GM12878 (cell line): Measurements from ENCODE around the gene RASL12. TPM values are rescaled to one million over a fixed set of nuclear protein-coding genes. Genes with fewer than 3 reads are reported as not detected.

Experiments
- ATAC-seq: fragments of 200-7000 bp; cut with Tn5 transposase; 3 replicates; pipeline ENCODE4 v1.9.1; 2020; ENCODE audit warnings: mild to moderate bottlenecking, moderate library complexity
- BruUV-seq: library from RNA; stranded (reverse); fragments of 400-500 nt; replicated peaks from 2 replicates; lab custom pipeline; 2021; lab: Mats Ljungman, UMichigan
- CTCF ChIA-PET: fragments of 300-600 bp; sonication (Branson Sonifier 250); formaldehyde crosslinking; extraction: SDS; loops from one replicate; lab custom pipeline; 2021; ENCODE audit warnings: inconsistent platforms; lab: Yijun Ruan, JAX
- POLR2A ChIA-PET: fragments of 350-600 bp; formaldehyde crosslinking; extraction: SDS; loops from one replicate; lab custom pipeline; 2021; ENCODE audit warnings: inconsistent platforms; lab: Charles Lee
- RAD21 ChIA-PET: fragments of 300-600 bp; sonication (Branson Sonifier 250); formaldehyde crosslinking; loops from one replicate; lab custom pipeline; 2023; ENCODE audit warnings: antibody characterized with exemption; ENCODE audit not compliant: unreplicated experiment; lab: Charles Lee
- SMC1A ChIA-PET: fragments of 300-600 bp; sonication (Branson Sonifier 250); formaldehyde crosslinking; loops from one replicate; lab custom pipeline; 2023; ENCODE audit not compliant: unreplicated experiment, uncharacterized antibody; lab: Charles Lee
- DNase-seq: peaks from one replicate; pipeline ENCODE4 v3.0.0-alpha.2; 2011; ENCODE audit warnings: low read depth, low spot score
- FAIRE-seq: peaks from 3 replicates; lab custom pipeline; 2011; peaks lifted over from hg19 to GRCh38; lab: Jason Lieb, UNC
- H2AFZ ChIP-seq: 2 replicates; pipeline ENCODE4 v1.6.0; 2011; ENCODE audit warnings: low read depth, low read length, control low read depth; ENCODE audit not compliant: control insufficient read depth
- H3K27ac ChIP-seq: 2 replicates; pipeline ENCODE4 v1.5.1; 2011; ENCODE audit warnings: control low read depth; ENCODE audit not compliant: control insufficient read depth, insufficient read depth
- H3K27me3 ChIP-seq, 2 experiments: replicated peaks in 1 of 2; 2 replicates each; pipeline versions ENCODE4 v1.6.0 to v1.6.1; 2011; ENCODE audit warnings: low read length in 1 of 2; ENCODE audit not compliant: control insufficient read depth in 2 of 2, insufficient read depth in 2 of 2
- H3K36me3 ChIP-seq, 2 experiments: 2 replicates each; pipeline ENCODE4 v1.5.1; 2011; ENCODE audit warnings: low read length in 1 of 2; ENCODE audit not compliant: control insufficient read depth in 2 of 2, insufficient read depth in 2 of 2
- H3K4me1 ChIP-seq: 2 replicates; pipeline ENCODE4 v1.6.1; 2011; ENCODE audit warnings: mild to moderate bottlenecking, low read length, moderate library complexity, mixed read lengths; ENCODE audit not compliant: control insufficient read depth, insufficient read depth
- H3K4me2 ChIP-seq: 2 replicates; pipeline ENCODE4 v1.6.0; 2011; ENCODE audit warnings: control low read depth; ENCODE audit not compliant: control insufficient read depth, insufficient read depth
- H3K4me3 ChIP-seq: fragments of 200-600 bp; sonication (generic); 2 replicates; pipeline ENCODE4 v1.5.1; 2016
- H3K79me2 ChIP-seq: 2 replicates; pipeline ENCODE4 v1.6.0; 2011; ENCODE audit warnings: low read length; ENCODE audit not compliant: control insufficient read depth, insufficient read depth
- H3K9ac ChIP-seq: 2 replicates; pipeline ENCODE4 v1.8.0; 2011; ENCODE audit warnings: low read length, control low read depth, mixed read lengths; ENCODE audit not compliant: control insufficient read depth, insufficient read depth
- H3K9me3 ChIP-seq: replicated peaks from 3 replicates; pipeline ENCODE4 v1.5.1; 2011; ENCODE audit warnings: mild to moderate bottlenecking, low read length; ENCODE audit not compliant: control insufficient read depth, insufficient read depth
- H4K20me1 ChIP-seq: 2 replicates; pipeline ENCODE4 v1.6.0; 2011; ENCODE audit not compliant: control insufficient read depth, insufficient read depth
- ATF3 ChIP-seq: IDR thresholded peaks from 2 replicates; pipeline ENCODE4 v1.6.1; 2011; ENCODE audit warnings: low read depth, mild to moderate bottlenecking, low read length, moderate library complexity, borderline replicate concordance; ENCODE audit errors: extremely low read depth
- CBX3 ChIP-seq: fragments of 200-600 bp; sonication (generic); IDR thresholded peaks from 2 replicates; pipeline ENCODE4 v1.6.1; 2016; ENCODE audit warnings: low read depth, borderline replicate concordance
- ELK1 ChIP-seq: IDR thresholded peaks from 2 replicates; pipeline ENCODE4 v1.6.1; 2012; ENCODE audit warnings: low read depth, low read length, improper control_type of control experiment
- HDAC6 ChIP-seq: fragments of 200-600 bp; sonication (generic); IDR thresholded peaks from one replicate; pipeline ENCODE4 v1.8.0; 2017; ENCODE audit warnings: antibody characterized with exemption; ENCODE audit not compliant: unreplicated experiment
- MEF2A ChIP-seq: IDR thresholded peaks from 2 replicates; pipeline ENCODE4 v1.6.1; 2011; ENCODE audit warnings: low read depth, mild to moderate bottlenecking, low read length, moderate library complexity; ENCODE audit not compliant: insufficient read depth
- MXI1 ChIP-seq: fragments of 150-350 bp; IDR thresholded peaks from 2 replicates; pipeline ENCODE4 v1.6.1; 2011; ENCODE audit warnings: low read depth, mild to moderate bottlenecking, inconsistent platforms, low read length, improper control_type of control experiment
- RCOR1 ChIP-seq: conservative IDR thresholded peaks from 2 replicates; pipeline ENCODE4 v1.6.1; 2012; ENCODE audit warnings: low read depth, low read length, improper control_type of control experiment
- RELA ChIP-seq: fragments of 450-650 bp; IDR thresholded peaks from 2 replicates; pipeline ENCODE4 v1.8.0; 2014; ENCODE audit warnings: borderline replicate concordance; ENCODE audit not compliant: partially characterized antibody
- RELB ChIP-seq: fragments of 450-650 bp; IDR thresholded peaks from 2 replicates; pipeline ENCODE4 v1.6.1; 2017; ENCODE audit warnings: low read depth, mild to moderate bottlenecking, moderate library complexity
- RFX5 ChIP-seq: IDR thresholded peaks from 2 replicates; pipeline ENCODE4 v1.6.1; 2011; ENCODE audit warnings: low read depth, low read length, improper control_type of control experiment
- RUNX3 ChIP-seq: IDR thresholded peaks from 2 replicates; pipeline ENCODE4 v1.6.1; 2012; ENCODE audit warnings: low read length, inconsistent platforms
- SMAD1 ChIP-seq: fragments of 450-650 bp; IDR thresholded peaks from 2 replicates; pipeline ENCODE4 v1.6.1; 2018; ENCODE audit warnings: mild to moderate bottlenecking, low read depth; ENCODE audit not compliant: partially characterized antibody
- SMC3 ChIP-seq: IDR thresholded peaks from 2 replicates; pipeline ENCODE4 v1.6.1; 2011; ENCODE audit warnings: low read length, improper control_type of control experiment, borderline replicate concordance
- TAF1 ChIP-seq: IDR thresholded peaks from 2 replicates; pipeline ENCODE4 v1.6.1; 2011; ENCODE audit warnings: mild to moderate bottlenecking, low read depth, low read length, borderline replicate concordance
- TCF12 ChIP-seq: IDR thresholded peaks from 2 replicates; pipeline ENCODE4 v1.6.1; 2011; ENCODE audit warnings: low read depth, mild to moderate bottlenecking, low read length
- ZSCAN29 ChIP-seq: fragments of 450-650 bp; IDR thresholded peaks from 2 replicates; pipeline ENCODE4 v1.6.1; 2017; ENCODE audit warnings: mild to moderate bottlenecking, moderate library complexity
- WGBS: methylation state at CpG from one replicate; pipeline ENCODE4 v1.1.6; 2016; ENCODE audit warnings: low lambda C conversion rate; ENCODE audit not compliant: insufficient replicate concordance, insufficient coverage; ENCODE audit errors: missing lambda C conversion rate; 5-methylcytosine and 5-hydroxymethylcytosine counted together
- in situ Hi-C: fragments of 300-500 bp; cut with MboI; formaldehyde crosslinking; loops from 9 replicates; pipeline ENCODE4 v1.14.3; 2018; ENCODE audit warnings: mixed read lengths
- intact Hi-C: fragments of 100-400 bp; cut with micrococcal nuclease; formaldehyde crosslinking; loops from one replicate; pipeline ENCODE4 v1.14.2; 2022; ENCODE audit not compliant: unreplicated experiment
- polyA plus RNA-seq, 11 experiments: library from polyadenylated mRNA; depleted of rRNA in 4 of 11; unstranded in 6 of 11; stranded (reverse) in 5 of 11; fragments of >200 nt; fragmentation: Nextera tagmentation in 4 of 11; fragmentation: Illumina TruSeq in 1 of 11; extraction: Ambion mirVana in 4 of 11; extraction: Trizol in 1 of 11; gene quantifications; 1 replicate in 1 of 11; 2 replicates in 10 of 11; pipeline versions ENCODE4 v1.2.1 to v1.2.3, GENCODE V29; 2011 to 2016; ENCODE audit warnings: inconsistent platforms in 2 of 11, missing spikeins in 2 of 11, low read depth in 1 of 11
- total RNA-seq, 4 experiments: library from RNA; depleted of rRNA in 3 of 4; stranded (reverse); fragments of >200 nt in 3 of 4; fragmentation: Illumina TruSeq in 1 of 4; extraction: Trizol in 1 of 4; gene quantifications; 2 replicates each; pipeline versions ENCODE4 v1.2.1 to v1.2.3, GENCODE V29; 2013 to 2021
- TF ChIP-seq, protein P1 (sequence below): IDR thresholded peaks from 2 replicates; pipeline ENCODE4 v1.6.1; 2012; ENCODE audit warnings: low read length, inconsistent platforms
- TF ChIP-seq, protein P2 (sequence below): fragments of 450-650 bp; IDR thresholded peaks from 2 replicates; pipeline ENCODE4 v1.6.1; 2017; ENCODE audit warnings: mild to moderate bottlenecking

RASL12 gene
- total and polyA plus RNA-seq, 10 of the 15 experiments (the other 5 are each of a cell fraction or from before 2014, with no cell fraction given) = 0.06 to 0.10 TPM; not detected in 8

GRCh38 chr15:65008983-65009382 is 58.8 kb downstream of the RASL12 start (continued):
- TF ChIP-seq, protein P1, sequence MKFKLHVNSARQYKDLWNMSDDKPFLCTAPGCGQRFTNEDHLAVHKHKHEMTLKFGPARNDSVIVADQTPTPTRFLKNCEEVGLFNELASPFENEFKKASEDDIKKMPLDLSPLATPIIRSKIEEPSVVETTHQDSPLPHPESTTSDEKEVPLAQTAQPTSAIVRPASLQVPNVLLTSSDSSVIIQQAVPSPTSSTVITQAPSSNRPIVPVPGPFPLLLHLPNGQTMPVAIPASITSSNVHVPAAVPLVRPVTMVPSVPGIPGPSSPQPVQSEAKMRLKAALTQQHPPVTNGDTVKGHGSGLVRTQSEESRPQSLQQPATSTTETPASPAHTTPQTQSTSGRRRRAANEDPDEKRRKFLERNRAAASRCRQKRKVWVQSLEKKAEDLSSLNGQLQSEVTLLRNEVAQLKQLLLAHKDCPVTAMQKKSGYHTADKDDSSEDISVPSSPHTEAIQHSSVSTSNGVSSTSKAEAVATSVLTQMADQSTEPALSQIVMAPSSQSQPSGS = no peak
- TF ChIP-seq HDAC6 (no peak), TAF1 (no peak), MEF2A (no peak), ATF3 (no peak), SMC3 (peak; percentile 36; the same call in 1 of the 2 replicates)

- Histone ChIP-seq H3K79me2 (no peaks in the 10 kb centered on the region), H3K4me2 (no peak overlapping the region), H3K9ac (no peak overlapping the region), H4K20me1 (no peaks in the 10 kb centered on the region), H3K27me3 (no peaks in the 10 kb centered on the region), H3K27ac (no peak overlapping the region), H2AFZ (no peak overlapping the region), H3K4me3 (no peak overlapping the region), H3K4me1 (no peaks in the 10 kb centered on the region), H3K36me3 (no peaks in the 10 kb centered on the region; a peak in 1 of 4 replicates), H3K9me3 (no peaks in the 10 kb centered on the region)
- ChIA-PET POLR2A (no interaction called here), SMC1A (interaction anchor here (0.7 to 3.9 kb wide), 2 partner anchors 11 to 20 kb away, joined by 3 to 19 read pairs; no protein-coding TSS in a partner anchor), RAD21 (no interaction called here), CTCF (no interaction called here)
- in situ Hi-C loops (no loop called here), intact Hi-C loops (no loop called here)
- DNase-seq = no peak
- FAIRE-seq = no peak
- no TSS peak for BruUV-seq
- 100% methylated on average over 3 of the region's 3 CpGs for WGBS
- no peak for ATAC-seq
- TF ChIP-seq, protein P2, sequence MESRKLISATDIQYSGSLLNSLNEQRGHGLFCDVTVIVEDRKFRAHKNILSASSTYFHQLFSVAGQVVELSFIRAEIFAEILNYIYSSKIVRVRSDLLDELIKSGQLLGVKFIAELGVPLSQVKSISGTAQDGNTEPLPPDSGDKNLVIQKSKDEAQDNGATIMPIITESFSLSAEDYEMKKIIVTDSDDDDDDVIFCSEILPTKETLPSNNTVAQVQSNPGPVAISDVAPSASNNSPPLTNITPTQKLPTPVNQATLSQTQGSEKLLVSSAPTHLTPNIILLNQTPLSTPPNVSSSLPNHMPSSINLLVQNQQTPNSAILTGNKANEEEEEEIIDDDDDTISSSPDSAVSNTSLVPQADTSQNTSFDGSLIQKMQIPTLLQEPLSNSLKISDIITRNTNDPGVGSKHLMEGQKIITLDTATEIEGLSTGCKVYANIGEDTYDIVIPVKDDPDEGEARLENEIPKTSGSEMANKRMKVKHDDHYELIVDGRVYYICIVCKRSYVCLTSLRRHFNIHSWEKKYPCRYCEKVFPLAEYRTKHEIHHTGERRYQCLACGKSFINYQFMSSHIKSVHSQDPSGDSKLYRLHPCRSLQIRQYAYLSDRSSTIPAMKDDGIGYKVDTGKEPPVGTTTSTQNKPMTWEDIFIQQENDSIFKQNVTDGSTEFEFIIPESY = no peak
- TF ChIP-seq RCOR1 (no peak), SMAD1 (no peak), RELA (no peak), MXI1 (no peak), ELK1 (no peak), RFX5 (no peak), ZSCAN29 (no peak), RUNX3 (no peak), CBX3 (no peak), RELB (no peak), TCF12 (no peak)
These were observed 60.9 kb downstream of the RASL12 start for GRCh38 chr15:65006876-65007275.
